COLO829 (cell line): ENCODE results near the gene OMA1.
"Not testable (repeated sequence)": the region's sequence is repeated elsewhere in the genome, so short reads cannot be mapped to it uniquely, and the experiment has no call there.

Experiments used
- DNase-seq: peaks from one replicate; pipeline ENCODE4 v3.0.0; 2012; ENCODE audit warnings: low spot score

The OMA1 gene

GRCh38 chr1:58546520-58547308 is at the start of gene OMA1:
OMA1 (minus strand) TSS chr1:58546726; CDS start chr1:58539294, 7,432 bp downstream.
- DNase-seq = peak; percentile 86

DNA sequence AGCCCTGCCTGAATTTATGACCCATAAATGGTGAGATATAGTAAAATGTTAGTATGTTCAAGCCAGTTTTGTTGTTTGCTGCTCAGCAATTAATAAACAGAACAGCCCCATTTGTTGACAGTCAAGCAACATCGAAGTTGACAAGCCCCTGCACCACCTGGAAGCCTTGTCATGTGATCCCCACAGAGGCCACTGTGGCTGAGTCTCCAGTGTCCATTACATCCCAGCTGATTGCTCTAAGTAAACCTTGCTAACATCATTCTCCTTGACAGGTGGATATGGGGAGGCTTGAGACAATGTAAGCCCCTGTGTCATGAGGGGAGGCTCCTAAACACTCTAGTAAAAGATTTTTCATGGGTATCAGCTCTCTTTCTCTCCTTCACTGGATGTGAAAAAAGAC is 48.0 kb upstream of the OMA1 start:
- DNase-seq = no peak

DNA sequence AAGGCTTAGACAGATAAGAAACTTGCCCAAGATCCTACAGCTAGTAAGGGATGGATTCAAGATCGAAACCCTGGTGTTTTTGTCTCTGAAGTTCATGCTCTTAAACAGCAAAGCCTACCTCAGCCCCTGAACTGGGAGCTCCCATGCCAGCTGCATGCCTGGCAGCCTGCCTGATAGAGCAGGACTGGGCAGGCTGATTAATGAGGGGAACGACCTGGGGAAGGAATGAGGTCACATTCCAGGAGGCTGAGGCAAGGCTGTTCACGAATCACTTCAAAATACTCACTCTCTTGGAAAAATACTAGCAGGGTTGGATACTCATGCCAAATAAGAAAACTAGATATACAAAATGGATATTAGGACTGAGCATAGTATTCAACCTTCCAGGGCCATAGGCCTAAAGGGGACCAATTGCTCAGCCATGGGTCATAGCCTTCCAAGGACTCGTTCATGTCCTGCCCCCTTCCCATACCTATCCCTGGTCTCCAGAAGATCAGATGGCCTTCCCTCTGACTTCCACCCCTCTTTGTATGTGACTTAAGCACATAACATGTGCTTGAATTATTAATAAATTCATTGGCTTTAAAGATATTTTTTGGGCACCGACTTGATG is 46.1 kb upstream of the OMA1 start:
- no peak for DNase-seq

DNA sequence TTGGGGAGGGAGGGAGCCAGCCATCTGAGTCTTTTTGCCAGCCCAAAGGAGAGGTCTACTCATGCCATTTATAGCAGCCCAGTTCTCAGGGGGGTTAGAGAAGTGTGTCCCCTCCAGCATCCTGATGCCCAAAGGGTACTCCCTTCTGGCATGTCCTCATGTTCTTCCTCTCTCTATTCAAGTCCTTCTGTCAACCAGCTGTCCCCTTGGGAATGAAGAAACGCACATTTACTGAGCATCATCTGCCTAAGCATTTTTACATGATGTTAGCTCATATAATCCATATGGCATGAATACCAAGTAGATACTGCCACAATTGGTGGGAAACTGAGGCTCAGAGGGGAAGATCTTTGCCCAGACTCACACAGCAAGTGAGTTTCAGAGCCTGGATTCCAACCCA is 45.3 kb upstream of the OMA1 start:
- no peak for DNase-seq

DNA sequence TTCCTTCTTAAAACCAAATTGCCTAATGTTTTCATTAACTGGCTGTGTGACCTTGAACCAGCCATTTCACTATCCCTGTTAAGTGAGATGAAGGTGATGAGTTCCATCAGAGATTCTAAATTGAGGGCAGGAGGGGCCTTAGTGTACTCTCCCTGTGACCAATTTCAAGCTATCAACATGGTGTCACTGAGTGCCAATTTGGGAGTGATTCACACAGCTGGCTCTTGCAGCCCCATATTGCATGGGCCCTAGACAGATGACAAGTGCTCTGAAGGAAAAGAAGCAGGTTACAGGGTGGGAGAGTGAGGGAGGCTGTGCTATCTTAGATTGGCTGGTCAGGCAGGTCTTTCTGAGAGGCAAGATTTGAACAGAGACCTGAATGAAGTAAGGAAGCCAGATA is 43.5 kb upstream of the OMA1 start:
- no peak for DNase-seq

GRCh38 chr1:58588396-58588795 is 41.9 kb upstream of the OMA1 start:
- DNase-seq = no peak

DNA sequence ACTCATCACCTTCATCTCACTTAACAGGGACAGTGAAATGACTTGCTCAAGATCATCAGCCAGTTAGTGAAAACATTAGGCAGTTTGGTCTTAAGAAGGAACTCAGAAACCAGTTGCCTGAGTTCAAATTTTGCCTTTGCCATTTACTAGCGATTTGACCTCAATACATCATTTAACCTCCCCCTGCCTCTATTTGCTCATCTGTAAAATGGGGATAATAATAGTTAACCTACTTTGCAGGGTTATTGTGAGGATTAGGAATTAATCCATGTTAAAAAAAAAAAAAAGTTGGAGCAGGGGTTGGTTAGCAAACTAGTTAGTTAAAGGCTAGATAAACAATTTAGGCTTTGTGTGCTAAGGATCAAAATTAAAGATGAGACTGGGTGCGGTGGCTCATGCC is 41.1 kb upstream of the OMA1 start:
- DNase-seq = no peak

DNA sequence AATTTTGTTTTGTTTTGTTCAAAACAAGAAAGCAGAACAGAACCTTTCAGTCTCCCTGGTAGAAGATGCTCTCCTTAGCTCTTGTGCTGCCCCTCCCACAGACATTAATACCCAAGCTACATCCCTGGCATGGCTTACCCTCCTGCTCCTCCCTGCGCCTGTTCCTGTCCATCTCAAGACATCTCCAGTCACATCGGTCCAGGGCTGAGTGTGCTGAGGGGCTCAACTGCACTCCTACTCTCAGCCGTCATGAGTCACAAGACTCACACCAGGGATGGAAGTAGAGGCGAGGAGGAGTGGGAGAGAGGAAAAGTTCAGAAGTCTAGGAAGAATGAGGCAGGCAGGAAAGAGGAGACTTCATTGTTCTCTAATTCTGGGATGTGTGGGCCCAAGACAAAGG is 39.7 kb upstream of the OMA1 start:
- DNase-seq = no peak

DNA sequence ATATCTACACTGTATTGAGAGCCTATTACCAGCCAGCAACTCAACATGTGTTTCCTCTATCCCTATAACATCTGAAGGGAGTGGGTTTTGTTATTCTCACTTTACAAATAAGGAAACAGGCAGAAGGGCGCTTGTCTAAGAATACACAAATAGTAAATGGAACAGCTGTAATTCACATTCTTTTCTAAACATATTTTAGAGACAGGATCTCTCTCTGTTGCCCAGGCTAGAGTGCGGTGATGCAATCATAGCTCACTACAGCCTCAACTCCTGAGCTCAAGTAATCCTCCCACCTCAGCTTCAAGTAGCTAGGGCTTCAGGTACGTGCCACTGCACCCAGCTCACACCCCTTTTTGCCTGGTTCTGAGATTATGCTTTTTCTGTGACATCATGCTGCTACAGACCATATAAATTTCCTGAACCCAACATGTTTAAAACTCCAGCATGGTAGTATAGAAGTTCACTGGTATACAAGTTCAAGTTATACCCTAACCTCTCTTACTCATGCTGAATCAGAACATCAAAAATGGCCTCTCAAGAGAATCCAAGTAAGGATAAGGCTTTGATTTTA is 39.1 kb upstream of the OMA1 start:
- no peak for DNase-seq

- DNase-seq = no peak
Measured at GRCh38 chr1:58585166-58585565, 38.6 kb upstream of the OMA1 start.

DNA sequence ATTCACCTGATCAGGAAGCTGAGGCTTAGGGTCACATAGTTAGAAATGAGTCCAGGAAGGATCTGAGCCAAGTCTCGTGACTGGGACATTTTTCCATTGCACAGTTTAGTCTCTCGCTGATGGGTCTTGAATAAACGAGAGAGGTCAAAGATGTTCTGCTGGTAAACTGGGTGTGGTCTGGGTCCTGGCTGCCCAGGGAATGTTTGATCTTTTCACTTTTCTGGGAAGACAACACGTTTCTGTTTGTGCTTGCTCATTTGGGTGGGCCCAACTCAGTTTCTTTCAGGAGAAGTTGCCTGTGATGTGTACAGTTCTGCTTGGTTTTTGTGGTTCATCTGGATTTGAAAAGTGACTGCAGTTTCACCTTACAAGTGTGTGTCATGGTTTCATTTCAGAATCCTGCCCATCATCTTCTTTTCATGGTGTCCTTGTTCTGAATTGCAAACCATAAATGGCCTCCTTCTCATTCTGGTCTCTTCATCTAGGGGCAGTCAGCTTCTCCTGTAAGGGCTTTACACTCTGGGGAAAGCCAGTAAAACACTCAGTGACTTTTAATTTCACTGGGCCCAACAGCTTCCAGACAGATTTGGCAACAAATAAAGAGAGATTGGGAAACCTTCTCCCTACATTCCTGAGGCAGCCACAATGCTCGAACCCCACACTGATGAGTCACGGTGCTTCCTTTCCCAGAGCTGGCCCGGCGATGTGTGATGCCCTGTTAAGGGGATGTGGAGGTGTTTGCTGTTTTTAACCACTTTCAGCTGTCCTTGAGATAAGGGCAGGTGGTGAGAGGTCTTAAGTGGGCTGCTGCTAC is 37.8 kb upstream of the OMA1 start:
- DNase-seq = peak; percentile 47

GRCh38 chr1:58583496-58583895 is 37.0 kb upstream of the OMA1 start:
- no peak for DNase-seq

DNA sequence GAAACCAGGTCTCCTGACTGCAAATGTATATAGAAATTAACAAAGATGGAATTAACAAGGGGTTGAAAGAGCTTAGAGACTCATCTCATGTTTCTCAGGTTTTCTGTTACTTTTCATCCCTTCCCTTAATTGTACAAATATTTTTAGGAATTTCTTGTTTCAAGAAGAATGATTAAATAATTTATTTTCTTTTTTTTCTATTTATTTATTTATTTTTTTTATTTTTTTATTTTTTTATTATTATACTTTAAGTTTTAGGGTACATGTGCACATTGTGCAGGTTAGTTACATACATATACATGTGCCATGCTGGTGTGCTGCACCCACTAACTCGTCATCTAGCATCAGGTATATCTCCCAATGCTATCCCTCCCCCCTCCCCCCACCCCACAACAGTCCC is 35.6 kb upstream of the OMA1 start:
- not testable (repeated sequence) for DNase-seq

GRCh38 chr1:58581641-58582040 is 35.1 kb upstream of the OMA1 start:
- DNase-seq = no peak

GRCh38 chr1:58580186-58580585 is 33.7 kb upstream of the OMA1 start:
- no peak for DNase-seq

GRCh38 chr1:58577654-58578030 is 31.1 kb upstream of the OMA1 start:
- DNase-seq = no peak

- no peak for DNase-seq
Measured at GRCh38 chr1:58576727-58577653, 30.5 kb upstream of the OMA1 start, which contains the start of gene TACSTD2. TACSTD2 (minus strand) TSS chr1:58577252; CDS start chr1:58577156, 96 bp downstream.

DNA sequence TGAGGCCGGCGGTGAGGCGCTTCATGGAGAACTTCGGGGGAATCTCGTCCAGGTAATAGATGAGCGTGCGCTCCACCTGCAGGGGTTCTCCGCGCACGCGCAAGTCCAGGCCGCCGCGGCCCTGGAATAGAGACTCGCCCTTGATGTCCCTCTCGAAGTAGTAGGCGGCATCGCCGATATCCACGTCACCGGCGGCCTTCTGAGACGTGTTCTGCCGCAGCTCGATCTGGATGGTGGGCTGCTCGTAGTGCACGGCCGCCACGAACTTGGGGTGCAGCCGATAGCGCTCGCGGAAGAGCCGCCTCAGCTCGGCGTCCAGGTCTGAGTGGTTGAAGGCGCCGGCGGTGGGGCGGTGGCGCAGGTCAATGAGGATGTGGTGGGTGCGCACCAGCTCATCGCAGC is 29.8 kb upstream of the OMA1 start:
- DNase-seq = no peak

DNA sequence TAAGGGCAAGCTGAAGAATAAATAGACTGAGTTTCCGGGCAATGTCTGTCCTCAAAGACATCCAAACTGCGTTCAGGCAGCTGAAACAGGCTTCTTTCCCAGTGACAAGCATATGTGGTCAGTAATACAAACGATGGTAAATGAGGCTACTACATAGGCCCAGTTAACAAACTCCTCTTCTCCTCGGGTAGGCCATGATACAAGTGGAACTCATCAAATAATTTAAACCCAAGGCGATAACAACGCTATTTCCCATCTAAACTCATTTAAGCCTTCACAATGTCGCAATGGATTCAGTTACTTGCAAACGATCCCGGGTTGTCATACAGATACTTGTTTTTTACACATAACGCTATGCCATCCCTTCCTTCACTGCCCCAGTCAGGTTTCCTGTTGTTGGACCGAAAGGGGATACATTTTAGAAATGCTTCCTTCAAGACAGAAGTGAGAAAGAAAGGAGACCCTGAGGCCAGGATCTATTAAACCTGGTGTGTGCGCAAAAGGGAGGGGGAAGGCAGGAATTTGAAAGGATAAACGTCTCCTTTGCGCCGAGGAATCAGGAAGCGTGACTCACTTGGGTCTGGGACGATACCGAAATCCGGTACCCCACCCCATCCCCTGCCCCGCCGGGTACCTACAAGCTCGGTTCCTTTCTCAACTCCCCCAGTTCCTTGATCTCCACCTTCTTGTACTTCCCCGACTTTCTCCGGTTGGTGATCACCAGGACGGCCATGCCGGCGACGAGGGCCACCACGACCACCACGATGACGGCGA is 29.2 kb upstream of the OMA1 start:
- DNase-seq = no peak

DNA sequence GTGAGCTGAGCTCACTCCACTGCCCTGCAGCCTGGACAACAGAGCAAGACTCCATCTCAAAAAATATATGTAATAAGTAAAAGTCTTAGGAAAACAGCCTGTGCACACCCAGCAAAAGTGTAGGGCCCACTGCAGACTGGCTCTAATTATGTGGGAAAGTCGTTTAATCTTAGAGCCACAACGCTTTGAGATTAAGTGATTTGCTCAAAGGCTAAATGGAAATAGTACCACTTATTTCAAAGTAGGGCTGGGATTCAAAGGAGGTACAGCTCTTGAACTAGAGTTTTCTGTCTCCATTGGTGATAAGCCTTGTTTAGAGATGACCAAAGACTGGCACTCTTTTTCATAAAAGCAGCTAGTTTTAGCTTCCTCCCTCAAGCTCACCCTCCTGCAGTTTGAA is 28.3 kb upstream of the OMA1 start:
- no peak for DNase-seq
